CD4-positive, alpha-beta T cell treated with Interferon gamma for 1 hour (primary cell): ENCODE results near the gene AGPAT1.
"Not testable (repeated sequence)": the region's sequence is repeated elsewhere in the genome, so short reads cannot be mapped to it uniquely, and the experiment has no call there.

ENCODE experiments used
- DNase-seq: peaks from one replicate; pipeline ENCODE4 v3.0.0-alpha.2; 2020

The AGPAT1 gene

DNA sequence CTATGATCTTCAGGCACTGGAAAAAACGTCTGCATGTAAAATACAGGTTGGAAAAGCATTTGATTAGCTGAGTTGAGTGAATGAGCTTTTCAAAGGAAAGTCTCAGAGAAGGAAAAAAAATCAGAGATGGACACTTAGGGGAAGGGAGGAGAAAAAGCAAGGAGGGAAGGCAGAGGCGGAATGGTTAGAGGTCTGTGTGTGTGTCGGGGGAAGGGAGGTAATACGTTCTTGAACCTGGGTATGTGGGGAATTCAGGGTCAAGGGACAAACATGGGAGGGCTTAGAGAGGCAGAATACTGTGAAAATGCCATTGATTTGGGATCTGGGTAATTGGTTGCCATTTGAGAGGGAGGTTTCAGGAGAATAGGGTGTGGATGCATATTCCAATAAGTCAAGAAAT lies 29.2 kb downstream of the AGPAT1 start:
- no peak for DNase-seq

DNA sequence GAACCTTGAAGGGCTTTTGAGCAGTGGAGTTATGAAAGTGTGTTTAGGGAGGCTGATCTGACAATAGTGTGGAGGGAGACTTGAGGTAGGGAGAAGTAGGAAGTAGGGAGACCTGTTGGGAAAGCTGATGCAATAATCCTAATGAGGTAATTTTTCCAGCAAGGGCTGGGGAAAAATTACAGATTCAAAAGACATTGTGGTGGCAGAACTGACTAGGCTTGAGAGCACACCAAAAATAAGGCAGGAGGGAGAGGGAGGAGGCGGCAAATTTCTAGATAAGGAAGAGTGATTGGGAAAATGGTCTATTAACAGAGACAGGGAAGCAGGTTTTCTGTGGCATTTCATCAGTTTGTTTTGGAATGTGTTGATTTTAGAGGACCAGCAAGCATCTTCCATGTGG lies 29.6 kb downstream of the AGPAT1 start:
- no peak for DNase-seq

DNA sequence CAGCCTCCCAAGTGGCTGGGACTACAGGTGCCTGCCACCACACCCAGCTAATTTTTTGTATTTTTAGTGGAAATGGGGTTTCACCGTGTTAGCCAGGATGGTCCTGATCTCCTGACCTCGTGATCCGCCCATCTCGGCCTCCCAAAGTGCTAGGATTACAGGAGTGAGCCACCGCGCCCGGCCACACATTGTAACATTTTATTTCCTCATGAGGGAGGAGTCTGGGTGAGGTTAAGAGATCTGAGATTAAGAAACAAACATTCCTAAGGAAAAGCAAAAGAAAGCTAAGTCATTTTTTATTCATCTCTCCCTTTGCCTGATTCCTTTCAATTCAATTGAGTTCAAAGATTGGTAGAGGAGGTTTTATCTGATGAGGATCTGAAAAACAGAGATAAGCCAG lies 31.6 kb downstream of the AGPAT1 start:
- not testable (repeated sequence) for DNase-seq

DNA sequence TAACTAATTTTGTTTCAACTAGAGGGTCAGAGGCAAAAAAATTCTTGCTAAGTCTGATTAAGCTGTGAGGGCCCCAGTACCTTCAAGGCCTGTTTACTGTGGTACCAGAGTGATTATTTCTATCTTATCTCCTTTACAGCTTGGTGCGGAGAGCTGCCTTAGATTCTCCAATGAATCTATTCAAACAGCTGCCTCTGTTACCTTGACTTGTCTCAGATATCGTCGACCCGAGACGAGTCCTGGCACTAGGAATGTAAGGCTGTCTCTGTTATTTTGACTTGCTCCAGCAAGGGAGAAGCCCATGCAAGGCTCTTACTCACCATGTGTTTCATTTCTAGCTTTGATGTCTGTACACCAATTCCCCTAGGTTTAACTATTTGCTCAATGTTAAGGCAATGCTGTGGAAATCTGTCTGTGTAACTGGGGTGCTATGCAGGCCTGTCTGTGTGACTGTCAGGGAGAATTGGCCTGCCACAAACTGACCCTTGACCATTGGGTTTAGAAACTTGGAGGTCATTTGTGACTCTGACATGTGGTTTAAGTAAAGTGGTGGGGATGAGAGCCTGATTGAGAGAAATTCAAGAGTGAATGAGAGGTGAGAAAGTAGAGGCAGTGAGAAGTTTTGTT lies 35.4 kb downstream of the AGPAT1 start:
- DNase-seq, result no peak

DNA sequence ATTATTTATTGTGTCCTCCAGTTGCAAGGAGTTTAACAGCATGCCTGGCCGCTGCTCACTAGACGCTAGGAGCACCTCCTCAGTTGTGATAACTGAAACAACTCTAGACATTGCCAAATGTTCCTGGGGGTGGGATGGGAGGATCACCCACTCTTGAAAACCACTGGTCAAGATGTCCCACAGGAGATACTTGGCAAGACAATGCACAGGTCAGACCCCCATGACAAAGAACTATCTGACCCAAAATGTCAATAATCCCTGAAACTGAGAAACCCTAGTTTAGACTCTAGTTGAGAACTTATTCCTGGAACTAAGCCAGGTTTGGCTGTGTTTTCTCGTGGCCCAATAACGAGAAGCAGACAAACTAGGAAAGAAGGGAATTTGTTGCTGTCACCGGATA lies 36.3 kb downstream of the AGPAT1 start:
- DNase-seq, result no peak

DNA sequence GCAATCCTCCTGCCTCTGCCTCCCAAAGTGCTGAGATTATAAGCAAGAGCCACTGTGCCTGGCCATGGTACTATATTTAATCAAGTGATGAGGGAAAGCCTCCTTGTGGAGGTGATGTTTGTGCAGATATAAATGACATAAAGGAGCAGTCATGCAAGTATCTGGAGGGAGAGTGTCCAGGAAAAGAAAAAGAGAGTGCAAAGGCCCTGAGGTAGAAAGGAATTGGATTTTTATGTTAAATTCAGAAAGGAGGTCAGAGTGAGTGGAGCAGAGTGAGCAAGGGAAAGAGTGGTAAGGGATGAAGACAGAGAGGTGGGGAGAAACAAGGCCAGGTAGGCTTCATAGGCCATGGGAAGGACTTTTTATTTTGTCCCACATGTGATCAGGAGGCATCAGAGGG lies 38.4 kb downstream of the AGPAT1 start:
- DNase-seq, result no peak

DNA sequence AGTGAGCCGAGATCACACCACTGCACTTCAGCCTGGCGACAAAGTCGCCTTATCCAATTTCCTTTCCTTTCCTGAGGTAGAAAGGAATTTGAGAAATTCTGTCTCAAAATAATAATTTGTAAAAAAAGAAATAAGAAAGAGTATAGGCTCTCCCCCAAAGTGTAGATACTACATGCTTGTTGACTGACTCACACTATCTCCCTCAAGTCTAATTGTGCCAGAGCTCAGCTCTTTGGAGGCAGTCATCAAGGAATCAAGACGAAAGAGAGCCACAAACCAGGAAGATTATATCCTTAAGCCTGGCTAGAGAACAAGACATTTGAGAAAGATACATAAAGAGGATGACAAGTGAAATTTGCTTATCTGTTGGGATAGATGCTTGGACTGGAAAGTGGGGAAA lies 42.1 kb downstream of the AGPAT1 start:
- DNase-seq, result no peak

DNA sequence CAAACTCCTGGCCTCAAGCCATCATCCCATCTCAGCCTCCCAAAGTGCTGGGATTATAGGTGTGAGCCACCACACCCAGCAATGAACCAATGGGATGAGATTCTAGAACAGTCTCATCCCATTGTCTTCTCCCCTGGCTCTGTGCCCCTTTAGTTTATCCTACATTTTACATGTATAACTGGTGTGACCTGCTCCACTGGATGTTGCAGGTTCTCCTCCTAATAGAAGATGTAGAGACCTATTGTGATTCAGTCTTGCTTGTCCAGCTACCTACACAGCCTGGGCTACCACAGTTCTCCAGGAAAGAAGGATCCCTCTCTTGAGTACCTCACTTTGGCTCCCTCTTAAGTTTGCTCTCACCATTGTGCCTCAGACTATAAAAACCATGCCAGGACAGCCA lies 43.8 kb downstream of the AGPAT1 start:
- no peak for DNase-seq

DNA sequence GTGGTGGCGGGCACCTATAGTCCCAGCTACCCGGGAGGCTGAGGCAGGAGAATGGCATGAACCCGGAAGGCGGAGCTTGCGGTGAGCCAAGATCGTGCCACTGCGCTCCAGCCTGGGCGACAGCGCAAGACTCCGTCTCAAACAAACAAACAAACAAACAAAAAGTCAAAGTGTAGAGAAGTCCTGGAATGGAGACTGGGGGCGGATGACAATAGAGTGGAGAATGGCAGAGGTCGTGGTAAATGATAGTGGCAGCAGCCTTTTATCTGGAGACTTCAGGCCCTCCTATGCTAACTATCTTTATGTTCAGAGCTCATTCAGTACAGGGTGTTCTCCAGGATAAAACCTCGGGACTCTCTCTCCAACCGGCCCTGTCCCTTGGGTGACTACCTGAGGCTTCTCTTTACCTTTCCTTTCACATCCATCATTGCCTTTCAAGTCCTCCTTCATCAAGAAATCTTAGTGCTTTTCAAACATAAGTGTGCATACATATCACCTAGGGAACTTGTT lies 44.4 kb downstream of the AGPAT1 start:
- DNase-seq, result no peak

DNA sequence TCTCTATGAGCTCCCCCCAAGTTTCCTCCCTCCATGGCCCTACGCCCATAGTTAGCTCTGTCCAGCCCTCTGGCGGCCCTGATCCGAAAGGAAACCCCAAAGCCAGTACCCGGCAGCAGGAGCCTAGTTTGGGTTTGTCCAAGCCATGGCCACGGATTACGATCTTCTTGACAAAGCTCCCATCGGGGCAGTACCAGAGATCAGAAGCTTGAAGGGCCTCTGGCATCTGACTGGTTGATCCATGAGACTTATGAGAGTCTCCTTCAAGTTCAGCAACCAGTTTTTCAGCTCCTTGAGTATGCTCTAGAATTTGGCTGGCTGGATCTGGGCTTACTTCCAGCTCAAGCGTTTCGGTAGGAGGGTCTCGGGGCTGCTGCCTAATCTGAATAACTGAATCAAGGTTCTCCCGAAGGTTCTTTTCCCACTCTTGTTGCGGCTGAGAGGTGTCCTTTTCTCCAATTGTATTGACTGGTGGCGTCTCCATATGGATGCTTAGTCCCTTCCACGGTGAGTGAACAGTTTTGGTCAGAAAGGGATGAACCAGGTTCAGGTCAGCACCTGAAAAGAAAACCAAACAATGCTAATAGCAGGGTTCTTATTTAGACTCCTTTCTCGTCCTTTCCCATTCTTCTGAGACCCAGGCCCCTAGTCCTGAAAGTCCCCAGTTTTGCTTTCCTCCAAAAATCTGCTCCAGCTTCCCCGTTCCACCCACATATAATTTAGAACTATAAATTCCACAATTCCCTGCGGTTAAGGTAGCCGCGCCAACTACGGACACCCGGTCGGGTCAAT lies 46.4 kb downstream of the AGPAT1 start:
- no peak for DNase-seq

DNA sequence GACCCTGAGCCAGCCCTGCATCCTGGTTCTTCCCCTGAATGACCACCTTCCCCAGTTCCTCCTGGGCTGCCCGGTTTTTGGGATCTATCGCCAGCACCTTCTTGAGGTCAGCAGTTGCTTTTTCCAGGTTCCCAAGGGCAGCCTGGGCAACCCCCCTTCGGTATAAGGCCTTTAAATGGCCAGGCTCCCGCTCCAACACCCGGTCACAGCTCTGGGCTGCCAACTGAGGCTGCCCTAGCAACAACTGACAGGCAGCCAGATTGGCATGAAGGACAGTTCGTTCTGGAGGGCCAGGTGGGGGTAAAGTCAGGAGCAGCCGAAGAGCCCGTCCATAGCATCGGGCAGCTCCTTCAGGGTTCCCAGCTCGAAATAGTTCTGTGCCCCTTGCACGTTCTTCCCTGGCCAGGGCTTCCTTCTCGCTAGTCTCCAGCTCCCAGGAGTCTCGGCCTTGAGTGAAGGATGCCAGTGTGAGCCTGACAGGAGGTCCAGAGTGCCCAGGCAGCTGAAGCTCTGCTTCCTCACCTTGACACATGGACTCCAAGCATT lies 47.1 kb downstream of the AGPAT1 start:
- no peak for DNase-seq

DNA sequence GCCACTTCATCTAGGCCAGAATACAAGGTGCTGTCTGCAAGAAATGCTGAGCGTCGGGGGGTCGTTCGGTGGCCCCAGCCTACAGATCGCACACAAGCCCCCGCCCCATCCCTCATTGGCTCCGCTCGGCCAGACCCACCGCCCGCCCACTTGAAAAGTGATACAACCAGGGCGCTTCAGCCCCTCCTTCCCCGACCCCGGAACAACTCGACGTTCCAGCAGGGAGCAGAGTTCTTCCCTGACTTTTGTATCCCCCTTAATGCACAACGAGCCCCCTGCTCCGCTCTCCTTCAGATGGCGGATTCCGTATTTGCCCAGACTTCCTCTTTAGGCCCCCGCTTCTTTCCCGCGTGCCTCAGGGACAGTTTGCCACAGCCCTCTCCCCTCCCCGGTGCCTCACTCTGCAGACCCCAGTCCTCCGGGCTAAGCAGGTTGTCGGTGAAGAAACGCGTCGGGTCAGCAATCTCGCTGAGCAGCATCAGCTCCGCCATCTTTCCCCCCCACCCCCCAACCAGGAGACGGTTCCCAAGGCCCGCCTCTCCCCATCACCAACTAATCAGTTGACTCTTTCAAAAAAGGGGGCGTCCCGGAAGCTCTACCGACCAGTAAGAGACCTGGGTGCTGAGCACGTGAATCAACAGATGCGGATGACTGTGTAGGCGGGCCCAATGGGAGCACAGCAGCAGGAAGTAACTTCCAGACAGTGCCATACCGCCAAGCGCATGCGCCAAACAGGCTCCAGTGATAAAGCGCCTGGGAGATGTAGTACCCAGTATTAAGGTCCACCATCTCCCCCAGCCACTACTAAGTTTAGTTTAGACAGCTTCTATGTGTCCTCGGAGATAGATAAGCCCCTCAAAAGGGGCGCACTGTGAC lies 47.9 kb downstream of the AGPAT1 start, which contains the start of gene ATF6B:
ATF6B (minus strand) TSS at position 530 of the 876 bp plus-strand sequence; CDS start at position 491, 39 bp downstream.
- DNase-seq, result peak; percentile 100

DNA sequence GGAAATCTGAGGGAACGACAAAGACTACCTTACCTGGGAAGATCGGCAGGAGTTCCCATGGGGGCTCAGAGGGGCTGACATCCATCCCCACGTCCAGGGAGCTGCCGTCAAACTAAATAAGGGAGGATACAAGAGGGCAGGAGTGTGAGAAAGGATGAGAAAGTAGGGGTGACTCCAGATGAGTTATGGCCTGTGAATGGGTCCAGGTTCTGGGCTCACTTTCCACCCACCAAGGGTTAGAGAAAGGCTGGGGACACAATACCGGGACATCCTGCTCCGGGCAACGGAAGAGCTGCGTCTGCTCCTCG lies 48.5 kb downstream of the AGPAT1 start:
- DNase-seq, result no peak

DNA sequence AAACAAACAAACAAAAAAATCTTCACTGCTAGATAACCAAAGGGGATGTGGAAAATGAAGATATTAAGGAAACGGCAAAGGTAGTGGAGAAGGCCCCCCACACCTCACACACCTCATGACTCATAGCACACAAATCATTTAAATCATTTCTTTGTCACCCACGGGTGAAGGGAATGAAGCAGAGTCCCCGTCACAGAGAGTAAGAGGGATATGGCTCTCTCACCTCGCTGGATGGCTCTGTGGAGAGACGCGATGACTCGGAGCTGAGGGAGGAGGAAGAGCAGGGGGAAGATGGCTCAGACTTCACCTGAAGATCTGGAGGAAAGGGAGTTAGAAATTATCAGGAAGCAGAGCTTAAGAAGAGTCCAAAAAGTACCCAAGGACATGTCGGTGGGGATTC lies 49.0 kb downstream of the AGPAT1 start:
- no peak for DNase-seq

DNA sequence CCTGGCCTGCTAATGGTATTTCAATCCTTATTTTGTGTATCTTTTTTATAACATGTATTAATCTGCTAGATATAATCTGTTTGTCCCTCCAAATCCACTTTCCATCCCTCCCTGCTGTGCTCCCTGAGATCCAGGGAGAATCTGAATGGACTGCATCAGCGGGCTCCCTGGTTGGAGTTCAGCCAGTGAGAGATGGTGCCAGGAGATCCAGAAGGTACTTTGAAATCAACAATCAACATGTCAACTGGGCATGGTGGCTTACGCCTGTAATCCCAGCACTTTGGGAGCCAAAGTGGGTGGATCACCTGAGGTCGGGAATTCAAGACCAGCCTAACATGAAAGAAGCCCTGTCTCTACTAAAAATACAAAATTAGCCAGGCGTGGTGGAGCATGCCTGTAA lies 52.2 kb downstream of the AGPAT1 start:
- DNase-seq, result no peak

DNA sequence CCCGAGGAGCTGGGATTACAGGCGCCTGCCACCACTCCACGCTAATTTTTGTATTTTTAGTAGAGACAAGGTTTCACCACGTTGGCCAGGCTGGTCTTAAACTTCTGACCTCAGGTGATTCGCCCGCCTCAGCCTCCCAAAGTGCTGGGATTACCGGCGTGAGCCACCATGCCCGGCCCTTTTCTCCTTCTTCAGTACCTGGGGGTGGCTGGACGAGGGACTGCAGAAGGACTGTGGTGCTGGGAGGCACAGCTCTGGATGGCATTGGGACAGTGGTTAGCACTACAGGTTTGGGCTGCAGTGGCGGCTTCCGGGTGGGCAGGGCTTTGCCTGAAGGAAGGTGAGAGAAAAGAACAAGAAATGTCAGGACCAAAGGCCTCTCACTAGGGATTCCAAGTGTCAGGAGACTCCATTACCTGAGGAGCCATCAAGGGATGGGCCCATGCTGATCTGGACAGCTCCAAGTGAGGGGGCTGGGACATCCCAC lies 55.3 kb downstream of the AGPAT1 start:
- no peak for DNase-seq

DNA sequence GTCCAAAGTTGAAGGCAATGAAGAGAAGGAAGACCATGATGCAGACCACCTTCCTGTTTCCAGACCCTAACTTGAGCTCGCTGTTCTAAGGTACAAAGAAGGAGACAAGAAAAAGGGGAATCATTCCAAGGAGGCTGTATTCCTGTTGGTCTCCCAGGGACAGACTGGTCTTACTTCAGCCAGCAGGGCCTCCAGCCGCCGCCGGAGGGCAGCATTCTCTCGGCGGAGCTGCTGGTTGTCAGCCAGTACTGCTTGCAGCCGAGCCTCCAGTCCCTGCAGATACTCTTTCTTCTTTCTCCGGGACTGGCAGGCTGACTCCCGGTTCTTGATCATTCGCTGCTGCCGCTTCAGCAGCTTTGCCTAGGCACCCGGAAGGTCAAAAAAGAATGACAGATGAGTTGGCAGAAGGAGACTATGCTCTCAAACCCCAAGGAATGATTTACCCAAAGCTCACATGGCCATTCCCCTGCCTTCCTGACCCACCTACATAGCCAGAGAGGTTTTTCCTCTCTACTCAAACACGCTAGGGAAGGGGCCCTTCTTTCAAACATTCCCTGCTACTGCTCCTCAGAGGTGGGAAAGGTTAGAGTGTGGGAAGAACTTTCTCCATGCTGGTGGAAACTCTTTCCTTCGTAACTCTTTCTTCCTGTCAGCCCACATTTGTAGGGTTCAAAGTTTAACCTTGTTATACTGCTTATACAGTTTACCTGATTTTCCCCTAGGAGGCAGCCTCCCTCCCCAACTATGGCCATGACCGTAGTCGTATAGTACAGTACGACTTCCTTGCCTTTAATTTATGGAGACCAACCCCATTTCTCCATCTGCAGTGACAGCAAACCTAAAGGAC lies 56.9 kb downstream of the AGPAT1 start:
- peak; percentile 73 for DNase-seq
